Measurements from ENCODE around the gene BCL7B. TPM values are rescaled to one million over a fixed set of nuclear protein-coding genes. Genes with fewer than 3 reads are reported as not detected.

BCL7B gene
- total RNA-seq, 1 experiment from 2014 or later, result 50.4 TPM

- no peak for TF ChIP-seq CTCF (IDR thresholded peaks at IDR 0.05 in 2 of 3, conservative IDR thresholded peaks at IDR 0.05 in 1 of 3; ENCODE audit: borderline replicate concordance in 1 of 3, insufficient read depth in 1 of 3, low read depth in 2 of 3, low read length in 2 of 3)
- no peak for TF ChIP-seq SRF (IDR thresholded peaks at IDR 0.05; ENCODE audit: low read depth)
- TF ChIP-seq ZNF274 (IDR thresholded peaks at IDR 0.05; ENCODE audit: low read depth, low read length), result no peak
These were observed 52.6 kb downstream of the BCL7B start (continued) for GRCh38 chr7:73504920-73505319.

- H4K20me1 ChIP-seq (ENCODE audit: insufficient read depth), result peaks cover 5% of the 10 kb centered on the region; the same call in 1 of the 2 replicates
- no peaks in the 10 kb centered on the region for H3K9me2 ChIP-seq (ENCODE audit: insufficient read depth)
- H3K36me3 ChIP-seq (ENCODE audit: control insufficient read depth in 1 of 2, insufficient read depth in 2 of 2, low read length in 2 of 2), result peaks cover 57 to 72% of the 10 kb centered on the region in 2 experiments
- no peak overlapping the region for H3K4me3 ChIP-seq (replicated peaks in 1 of 2; ENCODE audit: low read depth in 1 of 2, low read length in 2 of 2)
- no peak overlapping the region for H3K27ac ChIP-seq (ENCODE audit: low read depth, low read length)
- intact Hi-C loops (cut with micrococcal nuclease), result no loop called here
- no peak overlapping the region for H3K9ac ChIP-seq (ENCODE audit: low read length)
- no peaks in the 10 kb centered on the region for H3K27me3 ChIP-seq (ENCODE audit: insufficient read depth, low read length)
- H3K9me3 ChIP-seq (ENCODE audit: control insufficient read depth in 1 of 2, insufficient read depth in 1 of 2, low read depth in 1 of 2, low read length in 2 of 2), result no peaks in the 10 kb centered on the region
- no peak for ATAC-seq
- POLR2A ChIA-PET, result no interaction called here
- H2AFZ ChIP-seq (ENCODE audit: low read depth, low read length, poor library complexity, severe bottlenecking), result no peak overlapping the region
- no peak overlapping the region for H3K4me2 ChIP-seq (ENCODE audit: low read length)
- TF ChIP-seq POLR2A (IDR thresholded peaks at IDR 0.05; ENCODE audit: borderline replicate concordance, extremely low read depth, insufficient read depth, insufficient read length) (no peak), SRF (IDR thresholded peaks at IDR 0.05; ENCODE audit: low read depth) (no peak), SIN3A (IDR thresholded peaks at IDR 0.05; ENCODE audit: low read depth) (no peak), ATF3 (IDR thresholded peaks at IDR 0.05) (no peak), EZH2 (IDR thresholded peaks at IDR 0.05) (no peak), FOSL1 (IDR thresholded peaks at IDR 0.05; ENCODE audit: low read depth) (no peak), RAD21 (IDR thresholded peaks at IDR 0.05; ENCODE audit: low read depth) (no peak), REST (IDR thresholded peaks at IDR 0.05; ENCODE audit: low read depth) (no peak), ELF1 (IDR thresholded peaks at IDR 0.05; ENCODE audit: borderline replicate concordance, low read depth) (no peak), EGR1 (IDR thresholded peaks at IDR 0.05; ENCODE audit: low read depth) (no peak), CEBPB (IDR thresholded peaks at IDR 0.05; ENCODE audit: low read depth) (no peak), ZFX (IDR thresholded peaks at IDR 0.05) (no peak), ZBTB33 (IDR thresholded peaks at IDR 0.05; ENCODE audit: extremely low read depth, insufficient replicate concordance, low read length) (no peak), EZH2phosphoT487 (IDR thresholded peaks at IDR 0.05; ENCODE audit: borderline replicate concordance) (no peak), ZNF274 (IDR thresholded peaks at IDR 0.05; ENCODE audit: low read depth, low read length) (no peak)
- RAD21 ChIA-PET (ENCODE audit: low non-redundant PET in 1 of 2, low total read pairs in 2 of 2, uncharacterized antibody in 2 of 2, unreplicated experiment in 2 of 2), result no interaction called here
- CTCF ChIA-PET, result no interaction called here
- H3K4me1 ChIP-seq (ENCODE audit: control insufficient read depth in 1 of 2, insufficient read depth in 2 of 2, low read length in 2 of 2), result no peaks in the 10 kb centered on the region
- peaks cover 88% of the 10 kb centered on the region for H3K79me2 ChIP-seq (ENCODE audit: insufficient read depth, low read length)
- no peak for DNase-seq (ENCODE audit: low read depth, low spot score)
- BruUV-seq (replicated peaks), result no TSS peak
These were observed 53.5 kb downstream of the BCL7B start for GRCh38 chr7:73504017-73504416.
